ENCODE results near the gene LEPROT.
"Not testable (repeated sequence)": the region's sequence is repeated elsewhere in the genome, so short reads cannot be mapped to it uniquely, and the experiment has no call there.

The LEPROT gene

GRCh38 chr1:65420590-65421350 lies at the start of gene LEPROT, which contains the start of gene LEPR:
TSS of gene LEPROT (plus strand) at chr1:65420668. CDS start at chr1:65420725, 57 bp downstream.
TSS of gene LEPR (plus strand) at chr1:65420668. CDS start at chr1:65565566, 144,898 bp downstream.
- DNase-seq (ENCODE audit: low read depth in 2 of 3, low spot score in 1 of 3): no peak

GRCh38 chr1:65371544-65371943 lies 48.9 kb upstream of the LEPROT start:
- DNase-seq (ENCODE audit: low read depth in 2 of 3, low spot score in 1 of 3): no peak

- DNase-seq (ENCODE audit: low read depth in 2 of 3, low spot score in 1 of 3): no peak
These were observed 47.9 kb upstream of the LEPROT start for GRCh38 chr1:65372557-65372956.

DNA sequence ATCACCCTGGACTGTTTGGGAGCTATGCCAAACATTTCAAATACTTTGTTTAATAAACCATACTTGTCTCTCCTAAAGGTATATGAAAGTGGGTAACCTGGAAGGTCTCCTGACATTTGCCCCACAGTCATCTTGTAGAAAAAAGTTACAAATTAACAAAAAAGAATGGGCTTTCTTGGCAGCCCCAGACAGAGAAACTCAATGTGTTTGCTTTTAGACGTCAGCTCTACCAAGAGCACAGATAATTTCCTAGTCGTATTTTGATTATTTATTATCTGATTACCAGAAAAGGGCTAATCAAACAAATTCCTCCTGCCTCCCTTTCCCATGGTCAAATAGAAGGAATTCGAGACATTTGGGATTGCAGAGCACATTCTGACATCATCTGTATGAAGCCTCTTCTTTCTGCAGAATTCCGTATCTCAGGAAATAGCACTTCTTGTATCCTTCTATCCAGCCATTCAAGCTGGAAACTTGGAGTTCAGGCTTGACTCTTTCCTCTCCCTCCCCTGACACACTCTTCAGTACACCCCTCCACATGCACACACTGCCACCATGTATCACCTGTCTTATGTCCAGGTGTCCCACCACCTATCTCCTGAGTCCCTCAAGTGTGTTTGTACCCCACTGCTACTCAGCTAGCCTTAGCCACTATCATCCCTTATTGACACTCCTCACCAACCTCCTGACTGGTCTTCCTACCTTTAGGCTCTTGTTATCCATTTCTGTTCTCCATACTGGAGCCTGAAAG lies 42.8 kb upstream of the LEPROT start:
- DNase-seq (ENCODE audit: low read depth in 2 of 3, low spot score in 1 of 3): no peak

GRCh38 chr1:65378247-65378946 lies 42.1 kb upstream of the LEPROT start:
- DNase-seq (ENCODE audit: low read depth in 2 of 3, low spot score in 1 of 3): no peak

DNA sequence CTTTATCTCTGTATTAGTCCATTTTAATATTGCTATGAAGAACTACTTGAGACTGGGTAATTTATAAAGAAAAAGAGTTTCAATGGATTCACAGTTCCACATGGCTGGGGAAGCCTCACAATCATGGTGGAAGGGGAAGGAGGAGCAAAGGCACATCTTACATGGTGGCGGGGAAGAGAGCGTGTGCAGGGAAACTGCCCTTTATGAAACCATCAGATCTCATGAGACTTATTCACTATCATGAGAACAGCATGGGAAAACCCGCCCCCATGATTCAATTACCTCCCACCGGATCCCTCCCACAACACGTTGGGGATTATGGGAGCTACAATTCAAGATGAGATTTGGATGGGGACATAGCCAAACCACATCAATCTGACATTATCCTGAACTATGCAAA lies 36.0 kb upstream of the LEPROT start:
- not testable (repeated sequence) for DNase-seq (ENCODE audit: low read depth in 2 of 3, low spot score in 1 of 3)

GRCh38 chr1:65386439-65386838 lies 34.0 kb upstream of the LEPROT start:
- DNase-seq (ENCODE audit: low read depth in 2 of 3, low spot score in 1 of 3): no peak

- DNase-seq (ENCODE audit: low read depth in 2 of 3, low spot score in 1 of 3): no peak
These were observed 32.6 kb upstream of the LEPROT start for GRCh38 chr1:65387821-65388220.

GRCh38 chr1:65388908-65389695 lies 31.4 kb upstream of the LEPROT start:
- no peak for DNase-seq (ENCODE audit: low read depth in 2 of 3, low spot score in 1 of 3)

DNA sequence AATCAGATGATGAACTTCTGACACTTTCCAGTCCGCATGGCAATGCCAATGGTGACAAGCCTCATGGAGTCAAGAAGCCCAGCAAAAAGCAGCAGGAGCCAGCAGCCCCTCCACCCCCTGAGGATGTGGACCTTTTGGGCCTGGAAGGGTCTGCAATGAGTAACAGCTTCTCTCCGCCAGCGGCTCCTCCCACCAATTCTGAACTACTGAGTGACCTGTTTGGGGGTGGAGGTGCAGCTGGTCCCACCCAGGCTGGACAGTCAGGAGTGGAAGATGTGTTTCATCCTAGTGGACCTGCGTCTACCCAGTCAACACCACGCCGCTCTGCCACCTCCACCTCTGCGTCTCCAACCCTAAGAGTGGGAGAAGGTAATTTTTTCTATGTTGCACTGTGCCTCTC lies 28.0 kb upstream of the LEPROT start:
- DNase-seq (ENCODE audit: low read depth in 2 of 3, low spot score in 1 of 3): no peak

GRCh38 chr1:65393347-65393746 lies 27.1 kb upstream of the LEPROT start:
- peak in 1 of 3 donors; percentile 20 for DNase-seq (ENCODE audit: low read depth in 2 of 3, low spot score in 1 of 3)

DNA sequence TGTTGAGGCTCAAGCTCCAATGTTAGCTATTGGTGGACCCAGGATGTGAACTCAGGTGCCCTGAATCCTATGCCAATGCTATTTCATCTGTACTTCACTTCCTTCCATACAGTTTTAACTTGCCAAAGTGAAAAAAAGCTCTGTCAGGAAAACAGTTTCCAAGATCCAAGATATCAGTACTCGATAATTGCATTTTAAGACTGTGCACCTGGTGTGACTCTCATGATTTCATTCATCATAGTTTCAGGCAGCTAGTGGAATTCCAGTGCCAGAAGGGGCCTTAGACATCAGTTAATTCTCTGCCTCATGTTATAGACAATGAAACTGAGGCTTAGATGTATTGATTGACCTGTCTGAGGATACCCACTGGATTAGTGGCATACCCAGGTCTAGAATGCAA lies 26.5 kb upstream of the LEPROT start:
- DNase-seq (ENCODE audit: low read depth in 2 of 3, low spot score in 1 of 3): no peak

DNA sequence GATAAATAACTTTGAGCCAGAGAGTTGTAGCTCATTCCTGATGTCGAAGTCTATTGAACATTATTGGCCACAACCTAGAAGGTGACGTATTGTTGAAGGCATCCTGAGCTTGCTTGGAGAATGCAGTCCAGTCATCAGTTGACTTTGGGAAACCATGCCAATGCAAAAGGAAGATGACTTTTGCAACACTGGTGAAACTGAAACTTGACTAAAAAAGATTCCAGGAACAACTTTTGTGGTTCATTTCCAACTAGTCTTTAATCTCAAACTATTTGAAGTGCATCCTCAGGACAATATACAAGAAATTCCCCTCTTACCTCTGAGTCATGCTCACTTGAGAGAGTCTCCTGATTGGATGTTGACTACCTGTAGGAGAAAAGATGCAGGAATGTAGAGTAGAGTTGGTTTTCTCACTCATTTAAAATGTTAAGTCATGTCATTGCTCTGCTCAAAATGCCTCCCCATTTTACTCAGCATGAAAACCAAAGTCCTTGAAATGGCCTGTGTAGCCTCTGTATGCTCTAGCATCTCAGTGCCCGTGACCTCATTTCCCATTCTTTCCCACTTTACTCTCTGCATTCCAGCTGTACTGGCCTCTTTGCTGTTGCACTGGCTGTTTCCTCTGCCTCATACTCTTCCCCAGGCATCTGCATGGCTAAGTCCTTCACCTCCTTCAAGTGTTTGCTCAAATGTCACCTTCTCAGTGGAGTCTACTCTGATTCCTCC lies 24.4 kb upstream of the LEPROT start:
- DNase-seq (ENCODE audit: low read depth in 2 of 3, low spot score in 1 of 3): no peak

DNA sequence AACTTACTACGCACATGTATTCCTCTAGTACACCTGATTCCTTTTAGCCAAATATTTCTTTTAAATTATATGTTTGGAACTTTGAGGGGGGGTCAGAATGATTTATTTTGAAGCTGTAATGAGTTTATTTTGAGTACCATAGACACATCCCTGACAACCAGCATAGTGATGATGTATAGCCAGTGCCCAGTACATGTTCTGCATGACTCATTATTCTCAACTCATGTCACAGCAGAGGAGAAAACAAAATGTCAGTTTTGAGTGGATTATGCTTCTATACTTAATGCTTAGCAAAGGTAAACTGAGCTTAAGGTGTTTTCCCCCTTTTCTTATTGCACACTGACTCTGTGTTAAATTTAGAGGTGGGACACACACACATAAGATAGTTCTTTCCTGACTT lies 22.4 kb upstream of the LEPROT start:
- no peak for DNase-seq (ENCODE audit: low read depth in 2 of 3, low spot score in 1 of 3)

DNA sequence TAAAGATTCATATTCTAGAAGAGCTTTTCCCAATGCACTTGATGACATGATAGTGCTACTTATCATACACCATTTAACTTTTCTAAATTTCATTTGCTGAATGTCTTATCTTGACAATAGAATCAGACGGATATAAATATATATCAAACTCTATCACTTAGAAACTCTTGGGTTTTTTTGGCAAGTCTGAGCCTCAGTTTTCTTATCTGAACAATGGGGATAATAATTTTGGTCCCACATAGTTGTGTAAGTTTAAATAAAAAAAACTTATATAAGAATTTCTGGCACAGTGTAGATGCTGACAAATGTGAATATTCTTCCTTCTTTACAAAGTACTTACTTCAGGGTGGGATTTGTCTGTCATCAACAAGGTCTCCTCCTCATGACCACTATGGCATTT lies 21.5 kb upstream of the LEPROT start:
- no peak for DNase-seq (ENCODE audit: low read depth in 2 of 3, low spot score in 1 of 3)

DNA sequence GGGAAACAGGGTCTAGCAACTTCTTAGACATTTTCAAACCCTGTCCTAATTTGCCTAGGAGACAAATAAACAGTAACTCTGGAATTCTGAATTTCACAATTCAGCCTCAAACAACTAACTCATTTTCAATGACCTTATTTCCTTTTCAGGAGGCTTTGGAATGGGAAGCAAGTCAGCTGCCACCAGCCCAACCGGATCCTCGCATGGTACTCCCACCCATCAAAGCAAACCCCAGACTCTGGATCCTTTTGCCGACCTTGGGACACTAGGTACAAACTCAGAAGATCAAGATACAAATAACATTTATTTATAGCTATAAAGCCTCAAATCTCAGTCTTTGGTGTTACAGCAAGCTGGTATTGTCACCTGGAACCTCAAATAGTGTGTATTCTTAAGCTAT lies 18.9 kb upstream of the LEPROT start:
- no peak for DNase-seq (ENCODE audit: low read depth in 2 of 3, low spot score in 1 of 3)

- no peak for DNase-seq (ENCODE audit: low read depth in 2 of 3, low spot score in 1 of 3)
These were observed 15.5 kb upstream of the LEPROT start for GRCh38 chr1:65404941-65405340.

DNA sequence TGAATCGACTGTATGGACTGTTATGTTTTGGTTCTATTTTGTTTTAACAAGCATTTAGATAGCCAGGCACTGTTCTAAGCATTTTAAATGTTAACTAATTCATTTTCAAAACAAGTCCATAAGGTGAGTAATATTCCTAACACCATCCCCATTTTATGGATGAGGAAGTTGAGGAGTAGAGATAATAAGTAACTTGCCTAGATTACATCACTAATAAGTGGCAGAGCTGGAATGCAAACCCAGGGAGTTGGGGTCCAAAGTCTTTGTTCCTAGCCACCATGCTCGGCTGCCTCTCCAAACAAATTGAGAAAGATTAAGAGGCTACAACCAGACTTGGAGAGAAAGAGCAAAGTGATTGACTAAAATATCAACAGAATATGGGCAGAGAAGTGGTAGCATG lies 12.6 kb upstream of the LEPROT start:
- DNase-seq (ENCODE audit: low read depth in 2 of 3, low spot score in 1 of 3): no peak

DNA sequence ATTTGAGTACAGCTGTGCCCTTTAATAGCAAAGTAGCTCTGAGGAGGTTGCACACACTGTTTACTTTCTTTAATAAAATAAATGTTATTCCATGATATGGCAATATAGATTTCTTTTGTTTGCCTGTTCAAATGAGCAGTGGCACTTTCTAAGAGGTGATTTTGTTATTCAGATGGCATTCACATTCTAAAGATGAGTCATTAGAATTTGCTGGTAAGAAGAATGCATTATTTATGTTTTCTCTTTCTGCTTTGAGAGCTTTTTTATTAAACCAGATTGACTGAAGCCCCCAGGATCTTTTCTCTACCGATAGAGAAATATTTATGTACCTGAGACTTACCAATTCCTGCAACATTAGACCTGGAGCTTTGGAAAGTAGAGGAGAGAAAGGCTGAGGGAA lies 11.2 kb upstream of the LEPROT start:
- no peak for DNase-seq (ENCODE audit: low read depth in 2 of 3, low spot score in 1 of 3)

- no peak for DNase-seq (ENCODE audit: low read depth in 2 of 3, low spot score in 1 of 3)
These were observed 10.6 kb upstream of the LEPROT start for GRCh38 chr1:65409816-65410326.
